ENCODE results near the gene TRIM34. TPM values are rescaled to one million over a fixed set of nuclear protein-coding genes. Genes with fewer than 3 reads are reported as not detected.

TRIM34 gene
- total RNA-seq, 2 experiments from 2014 or later, result 8.4 to 13.1 TPM

DNA sequence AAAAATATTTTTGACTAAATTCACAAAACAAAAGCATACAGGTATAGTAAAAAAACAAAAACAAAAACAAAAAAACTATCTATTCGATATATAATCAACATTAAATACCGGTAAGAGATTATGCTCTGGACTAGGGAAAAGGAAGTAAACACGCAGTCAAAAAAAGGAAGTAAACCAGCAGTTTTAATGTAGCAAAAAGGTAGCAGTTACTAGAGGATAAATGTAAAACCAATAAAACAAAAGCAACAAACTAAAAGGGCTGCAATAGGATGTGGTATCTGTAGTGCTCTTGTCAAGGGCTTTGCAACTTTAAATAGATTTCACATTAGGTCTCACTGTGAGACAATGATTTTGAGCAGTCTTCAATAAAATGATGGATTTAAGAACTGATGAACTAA is 67.2 kb downstream of the TRIM34 start:
- TF ChIP-seq, protein P1, sequence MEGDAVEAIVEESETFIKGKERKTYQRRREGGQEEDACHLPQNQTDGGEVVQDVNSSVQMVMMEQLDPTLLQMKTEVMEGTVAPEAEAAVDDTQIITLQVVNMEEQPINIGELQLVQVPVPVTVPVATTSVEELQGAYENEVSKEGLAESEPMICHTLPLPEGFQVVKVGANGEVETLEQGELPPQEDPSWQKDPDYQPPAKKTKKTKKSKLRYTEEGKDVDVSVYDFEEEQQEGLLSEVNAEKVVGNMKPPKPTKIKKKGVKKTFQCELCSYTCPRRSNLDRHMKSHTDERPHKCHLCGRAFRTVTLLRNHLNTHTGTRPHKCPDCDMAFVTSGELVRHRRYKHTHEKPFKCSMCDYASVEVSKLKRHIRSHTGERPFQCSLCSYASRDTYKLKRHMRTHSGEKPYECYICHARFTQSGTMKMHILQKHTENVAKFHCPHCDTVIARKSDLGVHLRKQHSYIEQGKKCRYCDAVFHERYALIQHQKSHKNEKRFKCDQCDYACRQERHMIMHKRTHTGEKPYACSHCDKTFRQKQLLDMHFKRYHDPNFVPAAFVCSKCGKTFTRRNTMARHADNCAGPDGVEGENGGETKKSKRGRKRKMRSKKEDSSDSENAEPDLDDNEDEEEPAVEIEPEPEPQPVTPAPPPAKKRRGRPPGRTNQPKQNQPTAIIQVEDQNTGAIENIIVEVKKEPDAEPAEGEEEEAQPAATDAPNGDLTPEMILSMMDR (conservative IDR thresholded peaks at IDR 0.05; ENCODE audit: low read length), result no peak
- TF ChIP-seq EZH2phosphoT487 (IDR thresholded peaks at IDR 0.05; ENCODE audit: borderline replicate concordance, low read depth, low read length), result no peak
- Histone ChIP-seq H3K9me2 (ENCODE audit: insufficient read depth, low read length) (no peaks in the 10 kb centered on the region), H3K36me3 (ENCODE audit: insufficient read depth, low read length) (peaks cover 18% of the 10 kb centered on the region; the same call in 1 of the 2 replicates), H3K4me3 (ENCODE audit: low read depth, low read length, poor library complexity, severe bottlenecking) (peak overlapping the region; percentile 72), H4K20me1 (ENCODE audit: insufficient read depth, low read length) (no peaks in the 10 kb centered on the region), H3K79me2 (ENCODE audit: insufficient read depth, low read depth, low read length) (peaks cover 26% of the 10 kb centered on the region; the same call in 1 of the 2 replicates), H3K4me2 (ENCODE audit: low read length) (peak overlapping the region; percentile 85), H3K4me1 (ENCODE audit: insufficient read depth, low read length, poor library complexity, severe bottlenecking) (peaks cover 19% of the 10 kb centered on the region), H3K9me3 (ENCODE audit: low read length) (no peaks in the 10 kb centered on the region), H3K27ac (ENCODE audit: low read depth, low read length, poor library complexity, severe bottlenecking) (peak overlapping the region; percentile 89), H2AFZ (ENCODE audit: low read length) (peak overlapping the region; percentile 73; the same call in 1 of the 2 replicates)
- BruUV-seq (replicated peaks), result no TSS peak
- CTCF ChIA-PET (ENCODE audit: unreplicated experiment), result no interaction called here
- DNase-seq (ENCODE audit: low spot score), result peak; percentile 46
- POLR2A ChIA-PET, result interaction anchor here (0.8 to 4.9 kb wide), 2 partner anchors 9 to 71 kb away, joined by 3 to 26 read pairs; no protein-coding TSS in a partner anchor
- intact Hi-C loops (cut with micrococcal nuclease; ENCODE audit: unreplicated experiment), result no loop called here

Other genes with a start within 250 kb of the TRIM34 start
- not detected in 2 replicates for gene OR51M1, start 241.2 kb upstream of the TRIM34 start, total RNA-seq (2014; rRNA removed; shearing (Covaris generic))
- gene OR51M1, start 241.2 kb upstream of the TRIM34 start, total RNA-seq (2022), result not detected in 2 replicates
- not detected in 2 replicates for gene OR51Q1, start 202.9 kb upstream of the TRIM34 start, total RNA-seq (2014; rRNA removed; shearing (Covaris generic))
- gene OR51Q1, start 202.9 kb upstream of the TRIM34 start, total RNA-seq (2022), result not detected in 2 replicates
- gene OR51I1, start 183.5 kb upstream of the TRIM34 start, total RNA-seq (2014; rRNA removed; shearing (Covaris generic)), result not detected in 2 replicates
- not detected in 2 replicates for gene OR51I1, start 183.5 kb upstream of the TRIM34 start, total RNA-seq (2022)
- gene OR51I2, start 175.7 kb upstream of the TRIM34 start, total RNA-seq (2014; rRNA removed; shearing (Covaris generic)), result not detected in 2 replicates
- not detected in 2 replicates for gene OR51I2, start 175.7 kb upstream of the TRIM34 start, total RNA-seq (2022)
- gene OR52D1, start 136.3 kb upstream of the TRIM34 start, total RNA-seq (2014; rRNA removed; shearing (Covaris generic)), result not detected in 2 replicates
- gene OR52D1, start 136.3 kb upstream of the TRIM34 start, total RNA-seq (2022), result not detected in 2 replicates
- gene UBQLN3, start 115.0 kb upstream of the TRIM34 start, total RNA-seq (2014; rRNA removed; shearing (Covaris generic)), result not detected in 2 replicates
- not detected in 2 replicates for gene UBQLN3, start 115.0 kb upstream of the TRIM34 start, total RNA-seq (2022)
- gene UBQLNL, start 108.3 kb upstream of the TRIM34 start, total RNA-seq (2014; rRNA removed; shearing (Covaris generic)), result 0.05 TPM in 1 of 2 replicates, not detected in the other
- gene UBQLNL, start 108.3 kb upstream of the TRIM34 start, total RNA-seq (2022), result 0.13 and 0.15 TPM in 2 replicates
- gene OR52H1, start 76.5 kb upstream of the TRIM34 start, total RNA-seq (2014; rRNA removed; shearing (Covaris generic)), result 0.60 TPM in 1 of 2 replicates, not detected in the other
- gene OR52H1, start 76.5 kb upstream of the TRIM34 start, total RNA-seq (2022), result not detected in 2 replicates
- not detected in 2 replicates for gene OR52B6, start 44.1 kb upstream of the TRIM34 start, total RNA-seq (2014; rRNA removed; shearing (Covaris generic))
- not detected in 2 replicates for gene OR52B6, start 44.1 kb upstream of the TRIM34 start, total RNA-seq (2022)
- not detected in 2 replicates for gene TRIM6, start 28.4 kb upstream of the TRIM34 start, total RNA-seq (2014; rRNA removed; shearing (Covaris generic))
- gene TRIM6, start 28.4 kb upstream of the TRIM34 start, total RNA-seq (2022), result not detected in 2 replicates
- 16.6 and 19.6 TPM in 2 replicates for gene TRIM5, start 60.1 kb downstream of the TRIM34 start, total RNA-seq (2014; rRNA removed; shearing (Covaris generic))
- 22.5 and 25.5 TPM in 2 replicates for gene TRIM5, start 60.1 kb downstream of the TRIM34 start, total RNA-seq (2022)
- 28.5 and 42.7 TPM in 2 replicates for gene TRIM22, start 64.8 kb downstream of the TRIM34 start, total RNA-seq (2014; rRNA removed; shearing (Covaris generic))
- 41.6 and 49.7 TPM in 2 replicates for gene TRIM22, start 64.8 kb downstream of the TRIM34 start, total RNA-seq (2022)
- gene OR56B1, start 111.4 kb downstream of the TRIM34 start, total RNA-seq (2014; rRNA removed; shearing (Covaris generic)), result 0.06 TPM in 1 of 2 replicates, not detected in the other
- not detected in 2 replicates for gene OR56B1, start 111.4 kb downstream of the TRIM34 start, total RNA-seq (2022)
- not detected in 2 replicates for gene OR52N4, start 129.2 kb downstream of the TRIM34 start, total RNA-seq (2014; rRNA removed; shearing (Covaris generic))
- 0.37 TPM in 1 of 2 replicates, not detected in the other for gene OR52N4, start 129.2 kb downstream of the TRIM34 start, total RNA-seq (2022)
- gene OR52N5, start 158.4 kb downstream of the TRIM34 start, total RNA-seq (2014; rRNA removed; shearing (Covaris generic)), result not detected in 2 replicates
- gene OR52N5, start 158.4 kb downstream of the TRIM34 start, total RNA-seq (2022), result not detected in 2 replicates
- gene OR52N1, start 166.3 kb downstream of the TRIM34 start, total RNA-seq (2014; rRNA removed; shearing (Covaris generic)), result not detected in 2 replicates
- not detected in 2 replicates for gene OR52N1, start 166.3 kb downstream of the TRIM34 start, total RNA-seq (2022)
- gene OR52N2, start 183.9 kb downstream of the TRIM34 start, total RNA-seq (2014; rRNA removed; shearing (Covaris generic)), result not detected in 2 replicates
- not detected in 2 replicates for gene OR52N2, start 183.9 kb downstream of the TRIM34 start, total RNA-seq (2022)
- not detected in 2 replicates for gene OR52E6, start 216.9 kb downstream of the TRIM34 start, total RNA-seq (2014; rRNA removed; shearing (Covaris generic))
- not detected in 2 replicates for gene OR52E6, start 216.9 kb downstream of the TRIM34 start, total RNA-seq (2022)
- gene OR52E8, start 232.7 kb downstream of the TRIM34 start, total RNA-seq (2014; rRNA removed; shearing (Covaris generic)), result not detected in 2 replicates
- not detected in 2 replicates for gene OR52E8, start 232.7 kb downstream of the TRIM34 start, total RNA-seq (2022)

Measured in OCI-LY7 (cell line).